ENCODE measurements around the gene TTLL3. TPM values are rescaled to one million over a fixed set of nuclear protein-coding genes. Genes with fewer than 3 reads are reported as not detected.
"Not testable (repeated sequence)": the region's sequence is repeated elsewhere in the genome, so short reads cannot be mapped to it uniquely, and the experiment has no call there.

The TTLL3 gene
- polyA plus RNA-seq, 1 donor: 73.4 TPM

DNA sequence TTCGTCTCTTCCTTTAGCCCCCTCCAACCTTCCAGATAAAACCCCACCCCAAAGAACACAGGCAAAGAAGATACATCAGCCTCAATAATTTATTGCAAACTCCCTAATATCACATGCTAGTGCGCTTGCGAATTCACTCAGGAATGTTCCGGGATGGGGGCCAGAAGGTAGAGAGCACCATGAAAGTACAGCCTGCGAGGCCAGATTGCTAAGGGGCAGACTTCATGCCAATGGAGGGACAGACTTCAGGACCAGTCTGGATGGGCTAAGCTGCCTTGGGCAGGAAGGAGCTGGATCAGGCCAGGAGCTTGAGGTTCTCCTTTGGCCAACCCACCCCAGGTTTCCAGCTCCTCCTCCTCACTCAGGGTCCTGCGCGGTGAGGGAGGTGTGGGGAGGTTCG is 56.6 kb downstream of the TTLL3 start:
- DNase-seq: no peak

DNA sequence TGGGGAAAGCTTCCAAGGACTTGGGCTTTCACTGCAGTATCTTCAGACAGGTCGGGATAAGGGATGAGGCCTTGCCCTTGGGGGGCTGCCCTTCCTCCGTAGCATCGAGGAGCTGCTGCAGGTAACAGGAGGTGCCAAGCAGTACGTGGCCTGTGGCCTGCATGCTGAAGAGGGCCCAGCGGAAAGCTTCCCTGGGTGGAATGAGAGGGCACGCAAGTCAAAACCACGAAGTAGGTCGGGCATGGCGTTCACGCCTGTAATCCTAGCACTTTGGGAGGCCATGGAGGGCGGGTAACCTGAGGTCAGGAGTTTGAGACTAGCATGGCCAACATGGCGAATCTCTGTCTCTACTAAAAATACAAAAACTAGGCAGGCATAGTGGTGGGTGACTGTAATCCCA is 57.0 kb downstream of the TTLL3 start:
- DNase-seq: no peak

DNA sequence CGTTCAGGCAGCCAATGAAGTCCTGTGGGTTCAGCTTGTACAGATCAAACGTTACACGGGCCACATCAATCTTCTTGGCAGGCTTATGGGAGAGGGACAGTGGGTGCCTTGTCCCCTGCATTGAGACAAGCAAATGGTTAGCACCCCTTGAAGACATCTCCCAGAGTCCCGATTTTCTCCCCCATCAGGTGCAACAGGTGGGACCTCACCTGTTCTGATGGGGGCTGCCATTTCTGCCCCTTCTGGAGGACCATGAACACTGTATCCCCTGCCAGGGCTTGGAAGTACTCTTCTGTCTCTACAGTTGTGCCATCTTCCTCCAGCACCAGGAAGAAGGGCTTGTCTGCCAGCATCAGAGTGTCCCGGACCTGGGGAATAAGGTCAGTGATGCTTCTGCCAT is 59.9 kb downstream of the TTLL3 start:
- no peak for DNase-seq

DNA sequence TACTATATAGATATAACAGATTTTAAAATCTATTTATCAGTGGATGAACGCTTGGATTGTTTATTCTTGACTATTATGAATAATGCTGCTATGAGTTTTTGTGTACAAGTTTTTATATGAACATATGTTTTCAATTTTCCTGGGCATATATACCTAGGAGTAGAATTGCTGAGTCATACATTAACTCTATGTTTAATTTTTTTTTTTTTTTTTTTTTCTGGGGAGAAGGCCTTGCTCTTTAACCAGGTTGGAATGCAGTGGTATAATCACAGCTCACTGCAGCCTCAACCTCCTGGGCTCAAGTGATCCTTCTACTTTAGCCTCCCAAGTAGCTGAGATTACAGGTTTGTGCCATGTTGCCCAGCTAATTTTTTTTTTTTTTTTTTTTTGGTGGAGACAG is 60.9 kb downstream of the TTLL3 start:
- DNase-seq: no peak

GRCh38 chr3:9872067-9872466 is 62.0 kb downstream of the TTLL3 start:
- not testable (repeated sequence) for DNase-seq

GRCh38 chr3:9875448-9875847 is 65.4 kb downstream of the TTLL3 start:
- DNase-seq: no peak

DNA sequence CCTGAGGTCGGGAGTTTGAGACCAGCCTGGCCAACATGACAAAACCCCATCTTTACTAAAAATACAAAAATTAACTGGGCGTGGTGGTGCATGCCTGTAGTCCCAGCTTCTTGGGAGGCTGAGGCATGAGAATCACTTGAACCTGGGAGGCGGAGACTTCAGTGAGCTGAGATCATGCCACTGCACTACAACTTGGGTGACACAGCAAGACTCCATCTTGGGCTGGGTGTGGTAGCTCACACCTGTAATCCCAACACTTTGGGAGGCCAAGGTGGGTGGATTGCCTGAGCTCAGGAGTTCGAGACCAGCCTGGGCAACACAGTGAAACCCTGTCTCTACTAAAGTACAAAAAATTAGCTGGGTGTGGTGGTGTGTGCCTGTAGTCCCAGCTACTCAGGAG is 66.2 kb downstream of the TTLL3 start:
- DNase-seq: not testable (repeated sequence)

- no peak for DNase-seq
Measured at GRCh38 chr3:9876991-9877390, 66.9 kb downstream of the TTLL3 start.

GRCh38 chr3:9878700-9879099 is 68.6 kb downstream of the TTLL3 start:
- DNase-seq: no peak

GRCh38 chr3:9879830-9880549 is 69.9 kb downstream of the TTLL3 start, which contains the start of gene CIDEC:
TSS of gene CIDEC (minus strand) at chr3:9880253. CDS start at chr3:9878486, 1,767 bp downstream.
- no peak for DNase-seq

DNA sequence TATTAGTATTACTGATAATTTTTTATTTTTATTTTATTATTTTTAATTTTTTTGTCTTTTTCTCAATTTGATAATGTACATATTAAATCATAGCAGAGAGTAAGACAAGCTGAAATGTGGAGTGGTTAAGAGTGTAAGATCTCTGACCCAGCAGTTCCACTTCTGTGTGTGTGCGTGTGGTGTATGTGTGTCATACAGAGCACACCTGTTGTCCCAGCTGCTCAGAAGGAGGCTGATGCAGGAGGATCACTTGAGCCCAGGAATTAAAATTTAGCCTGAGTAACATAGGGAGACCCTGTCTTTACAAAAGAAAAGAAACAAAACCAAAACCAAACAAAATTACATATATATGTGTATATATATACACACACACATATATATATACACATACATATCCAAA is 71.4 kb downstream of the TTLL3 start:
- no peak for DNase-seq

- DNase-seq: no peak
Measured at GRCh38 chr3:9883706-9884554, 73.9 kb downstream of the TTLL3 start.

DNA sequence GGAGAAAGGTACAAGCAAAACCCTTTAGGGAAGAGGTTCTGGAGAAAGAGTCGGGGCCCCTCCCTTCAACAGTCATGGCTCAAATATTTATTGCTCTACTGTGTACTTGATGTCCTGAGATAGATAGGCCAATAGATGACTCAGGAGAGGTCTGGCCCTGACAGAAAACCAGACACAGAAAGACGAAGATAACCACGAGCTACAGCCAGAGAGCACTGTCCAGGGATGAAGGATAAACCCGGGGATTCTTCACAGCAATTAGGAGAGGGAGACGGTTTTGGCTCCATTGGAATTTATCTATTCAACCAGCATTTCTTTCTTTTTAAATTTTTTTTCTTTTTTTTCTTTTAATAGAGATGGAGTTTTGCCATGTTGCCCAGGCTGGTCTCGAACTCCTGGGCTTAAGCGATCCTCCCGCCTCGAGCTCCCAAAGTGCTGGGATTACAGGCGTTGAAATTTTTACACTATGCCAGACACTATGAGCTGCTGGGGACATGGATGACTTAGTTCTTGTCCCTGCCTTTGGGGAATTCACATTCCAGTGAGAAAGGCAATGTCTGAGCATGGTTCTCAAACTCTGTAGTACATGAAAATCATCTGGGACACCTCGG is 74.6 kb downstream of the TTLL3 start:
- DNase-seq: no peak

Other genes with a start within 250 kb of the TTLL3 start
- gene MTMR14, start 160.8 kb upstream of the TTLL3 start, polyA plus RNA-seq (ENCODE audit: insufficient read length): 37.7 TPM
- not detected for gene CPNE9, start 106.4 kb upstream of the TTLL3 start, polyA plus RNA-seq (ENCODE audit: insufficient read length)
- 17.9 TPM for gene BRPF1, start 78.5 kb upstream of the TTLL3 start, polyA plus RNA-seq (ENCODE audit: insufficient read length)
- gene OGG1, start 60.3 kb upstream of the TTLL3 start, polyA plus RNA-seq (ENCODE audit: insufficient read length): 72.2 TPM
- 14.6 TPM for gene CAMK1, start 40.3 kb upstream of the TTLL3 start, polyA plus RNA-seq (ENCODE audit: insufficient read length)
- gene TADA3, start 17.8 kb upstream of the TTLL3 start, polyA plus RNA-seq (ENCODE audit: insufficient read length): 64.1 TPM
- 125 TPM for gene ARPC4, start 17.2 kb upstream of the TTLL3 start, polyA plus RNA-seq (ENCODE audit: insufficient read length)
- 36.1 TPM for gene RPUSD3, start 33.7 kb downstream of the TTLL3 start, polyA plus RNA-seq (ENCODE audit: insufficient read length)
- gene CIDEC, start 70.0 kb downstream of the TTLL3 start, polyA plus RNA-seq (ENCODE audit: insufficient read length): not detected
- 44.4 TPM for gene JAGN1, start 80.3 kb downstream of the TTLL3 start, polyA plus RNA-seq (ENCODE audit: insufficient read length)
- 18.6 TPM for gene IL17RE, start 92.6 kb downstream of the TTLL3 start, polyA plus RNA-seq (ENCODE audit: insufficient read length)
- gene IL17RC, start 106.8 kb downstream of the TTLL3 start, polyA plus RNA-seq (ENCODE audit: insufficient read length): 38.3 TPM
- 46.3 TPM for gene CRELD1, start 123.6 kb downstream of the TTLL3 start, polyA plus RNA-seq (ENCODE audit: insufficient read length)
- gene PRRT3, start 142.1 kb downstream of the TTLL3 start, polyA plus RNA-seq (ENCODE audit: insufficient read length): 4.4 TPM
- 82.8 TPM for gene EMC3, start 176.6 kb downstream of the TTLL3 start, polyA plus RNA-seq (ENCODE audit: insufficient read length)
- gene FANCD2, start 216.2 kb downstream of the TTLL3 start, polyA plus RNA-seq (ENCODE audit: insufficient read length): 29.4 TPM